PC-9 (cell line): ENCODE measurements around the gene IL10RB.

Experiments used
- EZH2 ChIP-seq: fragments of 200-600 bp; sonication (generic); IDR thresholded peaks from 2 replicates; pipeline ENCODE4 v1.8.0; 2017; ENCODE audit warnings: antibody characterized with exemption, low read depth
- TF ChIP-seq, protein P1 (sequence below): fragments of 200-600 bp; sonication (generic); conservative IDR thresholded peaks from 2 replicates; pipeline ENCODE4 v1.6.1; 2017; ENCODE audit warnings: mixed run types, antibody characterized with exemption, mild to moderate bottlenecking, moderate library complexity

DNA sequence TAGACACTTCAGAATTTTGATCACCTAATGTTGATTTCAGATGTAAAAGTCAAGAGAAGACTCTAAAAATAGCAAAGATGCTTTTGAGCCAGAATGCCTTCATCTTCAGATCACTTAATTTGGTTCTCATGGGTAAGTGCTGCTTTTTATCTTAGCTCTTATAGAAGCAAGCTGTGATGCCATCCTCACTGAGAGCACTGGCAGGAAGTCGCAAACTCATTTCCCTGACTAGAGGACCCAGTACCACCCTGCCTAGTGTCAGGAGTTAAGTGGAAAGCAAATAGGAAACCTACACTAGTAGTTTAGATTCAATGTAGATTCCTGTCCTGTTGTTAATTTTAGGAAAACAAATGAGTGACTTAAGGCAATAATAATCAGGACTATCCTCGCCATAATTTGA lies 24.3 kb upstream of the IL10RB start:
- TF ChIP-seq, protein P1, sequence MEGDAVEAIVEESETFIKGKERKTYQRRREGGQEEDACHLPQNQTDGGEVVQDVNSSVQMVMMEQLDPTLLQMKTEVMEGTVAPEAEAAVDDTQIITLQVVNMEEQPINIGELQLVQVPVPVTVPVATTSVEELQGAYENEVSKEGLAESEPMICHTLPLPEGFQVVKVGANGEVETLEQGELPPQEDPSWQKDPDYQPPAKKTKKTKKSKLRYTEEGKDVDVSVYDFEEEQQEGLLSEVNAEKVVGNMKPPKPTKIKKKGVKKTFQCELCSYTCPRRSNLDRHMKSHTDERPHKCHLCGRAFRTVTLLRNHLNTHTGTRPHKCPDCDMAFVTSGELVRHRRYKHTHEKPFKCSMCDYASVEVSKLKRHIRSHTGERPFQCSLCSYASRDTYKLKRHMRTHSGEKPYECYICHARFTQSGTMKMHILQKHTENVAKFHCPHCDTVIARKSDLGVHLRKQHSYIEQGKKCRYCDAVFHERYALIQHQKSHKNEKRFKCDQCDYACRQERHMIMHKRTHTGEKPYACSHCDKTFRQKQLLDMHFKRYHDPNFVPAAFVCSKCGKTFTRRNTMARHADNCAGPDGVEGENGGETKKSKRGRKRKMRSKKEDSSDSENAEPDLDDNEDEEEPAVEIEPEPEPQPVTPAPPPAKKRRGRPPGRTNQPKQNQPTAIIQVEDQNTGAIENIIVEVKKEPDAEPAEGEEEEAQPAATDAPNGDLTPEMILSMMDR = no peak
- TF ChIP-seq EZH2 = no peak
